Type B pancreatic cell (in vitro differentiated cells): ENCODE results near the gene PRRT1B. TPM values are rescaled to one million over a fixed set of nuclear protein-coding genes. Genes with fewer than 3 reads are reported as not detected.

Source experiments
- DNase-seq: peaks from one replicate; pipeline ENCODE4 v3.0.0; 2021; ENCODE audit warnings: mixed read lengths; ENCODE audit not compliant: unreplicated experiment; ENCODE audit errors: extremely low spot score
- H3K27ac Mint-ChIP-seq: 2 replicates; pipeline ENCODE4 v1.8.0; 2021; ENCODE audit warnings: mild to moderate bottlenecking, mixed read lengths
- H3K27me3 Mint-ChIP-seq: 2 replicates; pipeline ENCODE4 v1.8.0; 2021; ENCODE audit warnings: mixed read lengths
- H3K36me3 Mint-ChIP-seq: 2 replicates; pipeline ENCODE4 v1.8.0; 2021; ENCODE audit warnings: mixed read lengths
- H3K4me1 Mint-ChIP-seq: one replicate; pipeline ENCODE4 v1.8.0; 2021; ENCODE audit warnings: mixed read lengths; ENCODE audit not compliant: unreplicated experiment
- H3K4me3 Mint-ChIP-seq: 2 replicates; pipeline ENCODE4 v1.8.0; 2021; ENCODE audit warnings: mild to moderate bottlenecking, mixed read lengths
- H3K9me3 Mint-ChIP-seq: 2 replicates; pipeline ENCODE4 v1.8.0; 2021; ENCODE audit warnings: mixed read lengths
- total RNA-seq: library from RNA; stranded (reverse); gene quantifications from 2 replicates; pipeline ENCODE4 v1.2.1, GENCODE V29; 2021; ENCODE audit warnings: low replicate concordance
- TF ChIP-seq, protein P1 (sequence below): fragments of 200-600 bp; sonication (generic); conservative IDR thresholded peaks from 2 replicates; pipeline ENCODE4 v1.5.0; 2021; ENCODE audit warnings: antibody characterized with exemption, mild to moderate bottlenecking

The PRRT1B gene
- total RNA-seq, 1 donor from 2014 or later: 3.0 TPM

- no peaks in the 10 kb centered on the region for H3K4me1 Mint-ChIP-seq
- H3K27ac Mint-ChIP-seq: no peak overlapping the region
- H3K36me3 Mint-ChIP-seq: no peaks in the 10 kb centered on the region
- H3K4me3 Mint-ChIP-seq: no peak overlapping the region
- TF ChIP-seq, protein P1, sequence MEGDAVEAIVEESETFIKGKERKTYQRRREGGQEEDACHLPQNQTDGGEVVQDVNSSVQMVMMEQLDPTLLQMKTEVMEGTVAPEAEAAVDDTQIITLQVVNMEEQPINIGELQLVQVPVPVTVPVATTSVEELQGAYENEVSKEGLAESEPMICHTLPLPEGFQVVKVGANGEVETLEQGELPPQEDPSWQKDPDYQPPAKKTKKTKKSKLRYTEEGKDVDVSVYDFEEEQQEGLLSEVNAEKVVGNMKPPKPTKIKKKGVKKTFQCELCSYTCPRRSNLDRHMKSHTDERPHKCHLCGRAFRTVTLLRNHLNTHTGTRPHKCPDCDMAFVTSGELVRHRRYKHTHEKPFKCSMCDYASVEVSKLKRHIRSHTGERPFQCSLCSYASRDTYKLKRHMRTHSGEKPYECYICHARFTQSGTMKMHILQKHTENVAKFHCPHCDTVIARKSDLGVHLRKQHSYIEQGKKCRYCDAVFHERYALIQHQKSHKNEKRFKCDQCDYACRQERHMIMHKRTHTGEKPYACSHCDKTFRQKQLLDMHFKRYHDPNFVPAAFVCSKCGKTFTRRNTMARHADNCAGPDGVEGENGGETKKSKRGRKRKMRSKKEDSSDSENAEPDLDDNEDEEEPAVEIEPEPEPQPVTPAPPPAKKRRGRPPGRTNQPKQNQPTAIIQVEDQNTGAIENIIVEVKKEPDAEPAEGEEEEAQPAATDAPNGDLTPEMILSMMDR: no peak
- no peak for DNase-seq
- peaks cover 21% of the 10 kb centered on the region for H3K27me3 Mint-ChIP-seq
- H3K9me3 Mint-ChIP-seq: no peaks in the 10 kb centered on the region
Observed at GRCh38 chr9:131559421-131560000, 14.2 kb downstream of the PRRT1B start.

- Mint-ChIP-seq H3K9me3 (no peaks in the 10 kb centered on the region), H3K27me3 (no peaks in the 10 kb centered on the region), H3K27ac (peak overlapping the region; percentile 82), H3K36me3 (no peaks in the 10 kb centered on the region), H3K4me1 (no peaks in the 10 kb centered on the region), H3K4me3 (no peak overlapping the region)
- DNase-seq: no peak
- TF ChIP-seq, protein P1: no peak
Observed at GRCh38 chr9:131562032-131562959, 17.0 kb downstream of the PRRT1B start.

- Mint-ChIP-seq H3K36me3 (peaks cover 7% of the 10 kb centered on the region), H3K4me3 (no peak overlapping the region), H3K27me3 (no peaks in the 10 kb centered on the region), H3K4me1 (no peaks in the 10 kb centered on the region), H3K9me3 (no peaks in the 10 kb centered on the region), H3K27ac (no peak overlapping the region)
- TF ChIP-seq, protein P1: no peak
- DNase-seq: no peak
Observed at GRCh38 chr9:131565369-131565768, 20.0 kb downstream of the PRRT1B start.

DNA sequence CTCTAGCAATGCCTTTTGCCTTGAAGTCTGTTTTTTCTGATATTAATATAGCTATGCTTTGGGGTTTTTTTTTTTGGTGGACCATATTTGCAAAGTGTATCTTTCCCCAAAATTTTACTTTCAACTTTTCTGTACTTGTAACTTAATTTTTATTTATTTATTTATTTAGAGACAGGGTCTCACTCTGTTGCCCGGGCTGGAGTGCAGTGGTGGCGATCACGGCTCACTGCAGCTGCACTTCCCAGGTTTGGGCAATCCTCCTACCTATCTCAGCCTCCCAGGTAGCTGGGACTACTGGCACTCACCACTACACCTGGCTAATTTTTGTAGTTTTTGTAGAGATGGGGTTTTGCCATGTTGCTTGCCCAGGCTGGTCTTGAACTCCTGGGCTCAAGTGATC, 20.8 kb downstream of the PRRT1B start:
- Mint-ChIP-seq H3K36me3 (peaks cover 8% of the 10 kb centered on the region), H3K27me3 (no peaks in the 10 kb centered on the region), H3K9me3 (no peaks in the 10 kb centered on the region), H3K4me1 (no peaks in the 10 kb centered on the region), H3K4me3 (no peak overlapping the region), H3K27ac (no peak overlapping the region)
- TF ChIP-seq, protein P1: no peak
- no peak for DNase-seq

- H3K4me3 Mint-ChIP-seq: no peak overlapping the region
- H3K36me3 Mint-ChIP-seq: peaks cover 15% of the 10 kb centered on the region
- H3K9me3 Mint-ChIP-seq: no peaks in the 10 kb centered on the region
- TF ChIP-seq, protein P1: no peak
- H3K27ac Mint-ChIP-seq: no peak overlapping the region
- DNase-seq: no peak
- no peaks in the 10 kb centered on the region for H3K27me3 Mint-ChIP-seq
- H3K4me1 Mint-ChIP-seq: no peaks in the 10 kb centered on the region
Observed at GRCh38 chr9:131567910-131568309, 22.6 kb downstream of the PRRT1B start.
